Tibial artery (tissue), 4 donors: Measurements from ENCODE around the gene SNX30.

ENCODE experiments used
- DNase-seq, 2 donors: peaks; one replicate each; pipeline ENCODE4 v3.0.0-alpha.2; 2019
- H3K27ac ChIP-seq, 2 donors: fragments of 200-600 bp; sonication (generic) in 1 of 2; 1 replicate in 1 of 2; 2 replicates in 1 of 2; pipeline ENCODE4 v1.5.1; 2018 to 2019; ENCODE audit warnings: mild to moderate bottlenecking in 1 of 2
- H3K27me3 ChIP-seq, 2 donors: fragments of 200-600 bp; sonication (generic) in 1 of 2; one replicate each; pipeline versions ENCODE4 v1.5.1 to v1.6.0; 2016 to 2019
- H3K36me3 ChIP-seq, 3 donors: fragments of 200-600 bp; sonication (generic) in 2 of 3; one replicate each; pipeline ENCODE4 v1.5.1; 2016 to 2019; ENCODE audit warnings: mild to moderate bottlenecking in 2 of 3
- H3K4me1 ChIP-seq, 4 donors: fragments of 200-600 bp; sonication (generic) in 2 of 4; 1 replicate in 3 of 4; 2 replicates in 1 of 4; pipeline ENCODE4 v1.5.1; 2016 to 2019
- H3K4me3 ChIP-seq, 2 donors: fragments of 200-600 bp; sonication (generic) in 1 of 2; 1 replicate in 1 of 2; 2 replicates in 1 of 2; pipeline ENCODE4 v1.5.1; 2018 to 2019; ENCODE audit warnings: mild to moderate bottlenecking in 2 of 2
- H3K9me3 ChIP-seq, 3 donors: fragments of 200-600 bp; sonication (generic) in 1 of 3; one replicate each; pipeline ENCODE4 v1.5.1; 2016 to 2019
- intact Hi-C: fragments of 100-400 bp; cut with DNase I; formaldehyde crosslinking; loops from one replicate; pipeline ENCODE4 v1.15.0; 2023; ENCODE audit warnings: low total_unique reads
- TF ChIP-seq, protein P1 (sequence below), 2 experiments: fragments of 200-600 bp in 1 of 2; fragments of 450-650 bp in 1 of 2; IDR thresholded peaks; one replicate each; pipeline ENCODE4 v1.5.1; 2017 to 2019; ENCODE audit warnings: antibody characterized with exemption in 2 of 2, mild to moderate bottlenecking in 1 of 2, moderate library complexity in 1 of 2

The SNX30 gene

DNA sequence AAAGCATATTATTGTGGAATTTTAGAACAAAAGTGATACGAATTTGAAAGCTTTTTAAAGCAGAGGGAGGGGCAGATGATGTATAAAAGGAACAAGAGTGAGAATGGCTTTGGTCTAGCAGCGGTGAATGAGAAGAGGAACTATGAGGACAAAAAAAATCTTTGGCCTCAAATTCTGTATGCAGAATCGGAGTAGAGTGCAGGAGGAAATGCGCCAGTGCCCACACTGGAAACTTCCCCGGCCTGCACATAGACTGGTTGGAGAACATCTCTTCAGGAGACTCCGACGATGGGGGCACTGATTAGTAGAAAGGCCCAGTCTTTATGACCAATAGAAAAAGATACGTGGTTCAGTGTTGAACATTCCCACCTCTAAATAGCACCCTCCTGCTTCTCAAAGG, 88.8 kb downstream of the SNX30 start:
- no peaks in the 10 kb centered on the region for H3K9me3 ChIP-seq
- H3K4me1 ChIP-seq, result no peaks in the 10 kb centered on the region
- intact Hi-C loops, result no loop called here
- TF ChIP-seq, protein P1, sequence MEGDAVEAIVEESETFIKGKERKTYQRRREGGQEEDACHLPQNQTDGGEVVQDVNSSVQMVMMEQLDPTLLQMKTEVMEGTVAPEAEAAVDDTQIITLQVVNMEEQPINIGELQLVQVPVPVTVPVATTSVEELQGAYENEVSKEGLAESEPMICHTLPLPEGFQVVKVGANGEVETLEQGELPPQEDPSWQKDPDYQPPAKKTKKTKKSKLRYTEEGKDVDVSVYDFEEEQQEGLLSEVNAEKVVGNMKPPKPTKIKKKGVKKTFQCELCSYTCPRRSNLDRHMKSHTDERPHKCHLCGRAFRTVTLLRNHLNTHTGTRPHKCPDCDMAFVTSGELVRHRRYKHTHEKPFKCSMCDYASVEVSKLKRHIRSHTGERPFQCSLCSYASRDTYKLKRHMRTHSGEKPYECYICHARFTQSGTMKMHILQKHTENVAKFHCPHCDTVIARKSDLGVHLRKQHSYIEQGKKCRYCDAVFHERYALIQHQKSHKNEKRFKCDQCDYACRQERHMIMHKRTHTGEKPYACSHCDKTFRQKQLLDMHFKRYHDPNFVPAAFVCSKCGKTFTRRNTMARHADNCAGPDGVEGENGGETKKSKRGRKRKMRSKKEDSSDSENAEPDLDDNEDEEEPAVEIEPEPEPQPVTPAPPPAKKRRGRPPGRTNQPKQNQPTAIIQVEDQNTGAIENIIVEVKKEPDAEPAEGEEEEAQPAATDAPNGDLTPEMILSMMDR (IDR thresholded peaks at IDR 0.05), result no peak
- H3K27ac ChIP-seq, result no peak overlapping the region
- no peak overlapping the region for H3K4me3 ChIP-seq
- DNase-seq, result no peak
- no peaks in the 10 kb centered on the region for H3K27me3 ChIP-seq
- H3K36me3 ChIP-seq, result peaks cover 15 to 47% (median 20%) of the 10 kb centered on the region in 3 donors

DNA sequence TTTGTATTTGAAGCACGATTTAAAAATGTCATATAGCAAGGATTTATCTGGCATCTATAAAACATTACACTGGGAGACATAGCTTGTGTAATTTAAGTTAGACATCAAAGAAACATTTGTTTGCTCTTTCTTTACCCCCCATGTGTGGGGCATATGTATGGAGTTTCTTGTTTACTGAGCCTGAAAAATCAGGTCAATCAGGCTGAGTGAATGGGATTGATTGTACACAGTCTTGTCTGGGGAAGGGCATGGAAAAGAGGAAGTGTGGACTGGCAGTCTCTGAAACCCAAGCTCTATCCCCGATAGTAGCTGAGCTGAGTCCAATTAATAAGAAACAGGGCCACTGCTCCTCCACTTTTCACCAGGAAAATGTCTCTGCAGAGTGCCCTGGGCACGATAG, 90.7 kb downstream of the SNX30 start:
- peaks cover 11 to 42% (median 18%) of the 10 kb centered on the region in 3 donors for H3K36me3 ChIP-seq
- TF ChIP-seq, protein P1 (IDR thresholded peaks at IDR 0.05), result no peak
- peaks cover 0 to 5% (median 0%) of the 10 kb centered on the region in 4 donors for H3K4me1 ChIP-seq
- no peak for DNase-seq
- no peak overlapping the region for H3K4me3 ChIP-seq
- no peaks in the 10 kb centered on the region for H3K9me3 ChIP-seq
- H3K27ac ChIP-seq, result no peak overlapping the region
- H3K27me3 ChIP-seq, result no peaks in the 10 kb centered on the region
- intact Hi-C loops, result loop anchor here (5.0 kb wide), 1 partner anchor 66 kb away; no protein-coding TSS in a partner anchor

DNA sequence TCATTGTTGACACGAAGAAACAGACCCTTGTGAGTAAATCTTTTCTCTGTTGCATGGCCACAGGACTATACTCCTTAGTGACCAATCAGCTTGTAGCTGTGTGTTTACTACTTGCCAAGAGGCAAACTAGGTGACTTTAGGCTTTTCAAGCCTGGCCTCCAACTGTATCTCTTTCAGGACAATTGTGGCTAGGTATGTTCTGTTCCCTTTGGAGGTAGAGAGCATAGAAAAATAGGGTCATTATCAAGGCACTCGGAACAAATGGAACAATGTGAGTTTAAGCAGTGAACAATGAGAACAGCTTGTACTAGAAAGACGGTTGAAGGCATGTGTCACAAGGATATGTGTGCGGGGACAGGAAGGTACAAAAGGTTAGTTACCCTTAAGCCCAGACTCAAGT, 92.0 kb downstream of the SNX30 start:
- Histone ChIP-seq H3K9me3 (no peaks in the 10 kb centered on the region), H3K27me3 (no peaks in the 10 kb centered on the region), H3K27ac (no peak overlapping the region), H3K36me3 (peaks cover 8 to 36% (median 15%) of the 10 kb centered on the region in 3 donors), H3K4me3 (no peak overlapping the region), H3K4me1 (peaks cover 0 to 5% (median 0%) of the 10 kb centered on the region in 4 donors)
- intact Hi-C loops, result loop anchor here (5.0 kb wide), 1 partner anchor 65 kb away; no protein-coding TSS in a partner anchor
- TF ChIP-seq, protein P1 (IDR thresholded peaks at IDR 0.05), result no peak
- no peak for DNase-seq

DNA sequence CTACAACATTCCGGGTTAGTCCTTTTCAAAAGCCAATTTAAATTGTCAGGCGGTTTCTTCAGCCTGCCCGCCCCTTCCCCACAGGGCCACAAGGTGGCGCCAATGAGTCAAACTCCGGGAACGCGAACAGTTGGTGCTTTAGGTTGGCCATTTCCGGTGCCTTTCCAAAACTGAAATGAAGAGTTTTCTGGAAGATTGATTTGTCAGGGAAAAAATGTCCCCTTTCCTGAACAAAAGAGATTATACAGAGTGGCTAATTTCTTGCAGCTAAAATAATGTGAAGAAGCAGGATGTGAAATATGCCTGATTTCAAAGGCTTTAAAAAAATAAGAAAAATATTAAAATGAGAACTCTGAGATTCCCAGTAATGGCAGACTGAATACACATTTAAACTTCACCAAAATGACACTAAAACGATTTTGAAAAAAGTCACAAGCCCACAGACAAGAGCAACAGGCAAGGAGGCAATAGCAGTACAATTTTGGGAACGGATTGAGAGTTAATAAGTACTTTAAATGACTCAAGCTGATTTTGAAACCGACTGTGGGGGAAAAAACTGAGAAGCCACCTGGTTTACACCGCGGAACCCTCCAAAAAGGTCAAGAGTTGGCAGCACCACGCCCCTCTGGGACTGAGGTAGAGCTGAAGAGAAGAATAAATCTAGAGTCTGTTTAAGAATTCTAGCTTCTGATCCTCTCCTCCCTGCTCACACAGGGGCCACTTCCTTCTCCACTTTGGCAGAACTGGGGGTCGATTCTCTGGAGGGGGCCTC, 94.4 kb downstream of the SNX30 start:
- H3K9me3 ChIP-seq, result no peaks in the 10 kb centered on the region
- H3K4me3 ChIP-seq, result no peak overlapping the region
- intact Hi-C loops, result loop anchor here (5.0 kb wide), 1 partner anchor 62 kb away; no protein-coding TSS in a partner anchor
- DNase-seq, result peak; percentile 73 to 86
- TF ChIP-seq, protein P1 (IDR thresholded peaks at IDR 0.05), result peak; percentile 83 to 98
- H3K27ac ChIP-seq, result no peak overlapping the region
- peaks cover 0 to 16% (median 0%) of the 10 kb centered on the region in 3 donors for H3K36me3 ChIP-seq
- H3K27me3 ChIP-seq, result no peaks in the 10 kb centered on the region
- H3K4me1 ChIP-seq, result peaks cover 0 to 5% (median 0%) of the 10 kb centered on the region in 4 donors

DNA sequence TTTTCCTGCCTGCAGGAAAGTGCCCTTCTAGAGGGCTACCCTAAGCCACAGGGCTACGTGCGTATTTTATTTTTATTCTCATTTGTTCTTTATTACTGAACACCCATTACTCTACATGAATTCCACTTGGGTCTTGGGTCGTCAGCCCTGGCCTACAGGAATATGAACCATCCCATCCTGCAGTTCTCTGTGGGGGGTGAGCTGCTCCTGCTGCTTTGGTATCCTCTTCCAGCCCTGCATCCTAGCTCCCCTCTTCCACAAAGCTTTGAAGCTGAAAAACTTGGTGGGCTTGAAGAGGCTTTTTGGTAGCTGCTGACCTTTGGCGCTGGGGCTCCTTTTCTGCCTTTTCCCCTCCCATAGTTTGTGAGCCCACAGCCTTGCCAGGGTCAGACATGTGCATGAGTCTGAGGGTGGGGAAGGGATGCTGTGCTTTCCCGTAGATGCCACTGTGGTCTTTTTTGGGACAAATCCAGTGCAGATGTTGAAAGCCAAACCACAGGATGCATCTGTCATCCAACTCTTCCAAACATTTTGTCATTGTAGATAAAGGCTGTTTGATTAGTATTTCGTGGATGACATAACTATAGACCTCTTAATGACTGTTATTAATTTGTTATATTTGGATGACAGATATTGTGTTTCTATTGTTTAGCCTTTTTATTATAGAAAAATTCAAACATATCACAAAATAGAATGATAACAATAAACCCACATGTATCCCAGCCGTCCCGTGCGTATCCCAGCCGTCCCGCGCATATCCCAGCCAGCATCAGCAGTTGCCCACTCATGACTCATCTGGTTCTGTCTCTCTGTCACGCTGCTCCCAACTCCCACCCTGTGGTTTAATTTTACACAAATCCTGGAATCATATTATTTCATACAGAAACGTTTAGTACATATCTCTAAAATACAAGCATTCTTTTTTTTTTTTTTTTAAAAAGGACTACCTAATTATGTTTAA, 96.2 kb downstream of the SNX30 start:
- intact Hi-C loops, result no loop called here
- Histone ChIP-seq H3K9me3 (no peaks in the 10 kb centered on the region), H3K27ac (no peak overlapping the region), H3K4me3 (no peak overlapping the region), H3K36me3 (peaks cover 8 to 16% (median 8%) of the 10 kb centered on the region in 3 donors), H3K27me3 (no peaks in the 10 kb centered on the region), H3K4me1 (peaks cover 0 to 5% (median 0%) of the 10 kb centered on the region in 4 donors)
- no peak for DNase-seq
- TF ChIP-seq, protein P1 (IDR thresholded peaks at IDR 0.05), result no peak
